Measurements from ENCODE around the gene DCAF4L1. TPM values are rescaled to one million over a fixed set of nuclear protein-coding genes. Genes with fewer than 3 reads are reported as not detected.

Gene DCAF4L1
- total and polyA plus RNA-seq, 2 of the 4 experiments (the other 2 are of a cell fraction): 0.07 to 0.18 TPM

DNA sequence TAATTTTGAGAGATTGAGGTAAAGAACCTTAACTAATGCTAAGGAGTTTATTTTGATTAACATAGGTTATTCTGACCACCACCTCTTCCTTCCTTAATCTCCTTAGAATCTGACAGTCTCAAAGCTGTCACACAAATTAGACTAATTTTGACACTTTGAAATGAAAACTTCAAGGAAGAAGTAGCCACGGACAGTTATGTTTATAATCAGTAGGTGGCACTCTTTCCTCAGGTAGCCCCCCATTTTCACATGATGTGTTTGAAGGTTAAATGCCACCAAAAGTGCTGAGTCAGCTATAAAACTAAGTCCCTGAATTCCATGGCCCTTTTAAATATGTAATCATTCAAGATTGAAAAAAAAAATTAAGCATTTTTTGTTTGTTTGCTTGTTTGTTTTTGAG is 23.9 kb upstream of the DCAF4L1 start:
- Histone ChIP-seq H3K9ac (ENCODE audit: low read depth, low read length) (no peak overlapping the region), H4K91ac (ENCODE audit: insufficient read depth, low read depth, low read length) (no peak overlapping the region), H3K56ac (ENCODE audit: extremely low read depth, insufficient read depth, low read length) (no peak overlapping the region), H3K4me2 (ENCODE audit: low read depth, low read length) (no peak overlapping the region), H2BK120ac (ENCODE audit: low read depth, low read length) (no peak overlapping the region), H3K27ac (ENCODE audit: insufficient read depth, low read length) (no peak overlapping the region), H3K9me1 (ENCODE audit: insufficient read depth, low read length) (no peaks in the 10 kb centered on the region), H3K36me3 (ENCODE audit: control insufficient read depth, insufficient read depth, low read length) (peaks cover 3% of the 10 kb centered on the region), H3K23ac (ENCODE audit: low read depth, low read length) (no peak overlapping the region), H3K4ac (ENCODE audit: low read depth, low read length) (no peak overlapping the region), H3K14ac (replicated peaks; ENCODE audit: low read depth, low read length) (no peak overlapping the region), H2AK9ac (replicated peaks; ENCODE audit: low read depth, low read length, poor library complexity) (no peak overlapping the region), H2AFZ (replicated peaks; ENCODE audit: low read length, poor library complexity) (no peak overlapping the region), H2AK5ac (ENCODE audit: low read depth, low read length) (no peak overlapping the region), H3K79me1 (ENCODE audit: low read depth in 1 of 2, low read length in 2 of 2) (peaks cover 0 to 3% of the 10 kb centered on the region in 2 experiments; a peak in 1 of 4 replicates), H2BK20ac (ENCODE audit: low read depth, low read length) (no peak overlapping the region), H4K20me1 (ENCODE audit: insufficient read depth, low read length) (no peaks in the 10 kb centered on the region), H3K4me3 (ENCODE audit: insufficient read depth, low read depth, low read length) (no peak overlapping the region), H3K18ac (ENCODE audit: low read depth, low read length) (no peak overlapping the region), H3K9me3 (ENCODE audit: control insufficient read depth, insufficient read depth, low read length) (no peaks in the 10 kb centered on the region), H4K5ac (ENCODE audit: low read depth, low read length) (no peak overlapping the region), H4K8ac (ENCODE audit: low read depth in 2 of 2, low read length in 2 of 2) (no peak overlapping the region), H2BK15ac (ENCODE audit: low read depth, low read length) (no peak overlapping the region), H3K27me3 (ENCODE audit: control insufficient read depth, insufficient read depth, low read length) (no peaks in the 10 kb centered on the region), H3K4me1 (ENCODE audit: control insufficient read depth, insufficient read depth, low read length) (no peaks in the 10 kb centered on the region), H2BK5ac (ENCODE audit: low read depth, low read length, poor library complexity, severe bottlenecking) (no peak overlapping the region)
- TSS peak; percentile 20 for BruUV-seq (replicated peaks)
- no CpG with 5 or more reads among the region's 1 CpG for WGBS, 2 experiments (ENCODE audit: extremely low coverage in 2 of 2, insufficient read length in 1 of 2)
- ATAC-seq (ENCODE audit: low read depth): no peak
- dilution Hi-C loops (cut with HindIII; ENCODE audit: low sequenced_read_pairs, unreplicated experiment): no loop called here
- intact Hi-C loops (cut with micrococcal nuclease): no loop called here
- ChIA-PET CTCF (interaction anchor here (0.7 to 0.9 kb wide), 2 partner anchors 9 to 325 kb away, joined by 3 read pairs; no protein-coding TSS in a partner anchor), POLR2A (ENCODE audit: unreplicated experiment) (no interaction called here)
- in situ Hi-C loops (cut with MboI; ENCODE audit: low sequenced_read_pairs): no loop called here
- peak; percentile 5 for DNase-seq
- TF ChIP-seq MAFK (IDR thresholded peaks at IDR 0.05; ENCODE audit: low read depth, low read length) (peak; percentile 100), SMC3 (IDR thresholded peaks at IDR 0.05; ENCODE audit: low read depth, low read length) (no peak), RAD21 (IDR thresholded peaks at IDR 0.05; ENCODE audit: low read length) (peak; percentile 39; the same call in 1 of the 2 replicates)
- TF ChIP-seq, protein P1, sequence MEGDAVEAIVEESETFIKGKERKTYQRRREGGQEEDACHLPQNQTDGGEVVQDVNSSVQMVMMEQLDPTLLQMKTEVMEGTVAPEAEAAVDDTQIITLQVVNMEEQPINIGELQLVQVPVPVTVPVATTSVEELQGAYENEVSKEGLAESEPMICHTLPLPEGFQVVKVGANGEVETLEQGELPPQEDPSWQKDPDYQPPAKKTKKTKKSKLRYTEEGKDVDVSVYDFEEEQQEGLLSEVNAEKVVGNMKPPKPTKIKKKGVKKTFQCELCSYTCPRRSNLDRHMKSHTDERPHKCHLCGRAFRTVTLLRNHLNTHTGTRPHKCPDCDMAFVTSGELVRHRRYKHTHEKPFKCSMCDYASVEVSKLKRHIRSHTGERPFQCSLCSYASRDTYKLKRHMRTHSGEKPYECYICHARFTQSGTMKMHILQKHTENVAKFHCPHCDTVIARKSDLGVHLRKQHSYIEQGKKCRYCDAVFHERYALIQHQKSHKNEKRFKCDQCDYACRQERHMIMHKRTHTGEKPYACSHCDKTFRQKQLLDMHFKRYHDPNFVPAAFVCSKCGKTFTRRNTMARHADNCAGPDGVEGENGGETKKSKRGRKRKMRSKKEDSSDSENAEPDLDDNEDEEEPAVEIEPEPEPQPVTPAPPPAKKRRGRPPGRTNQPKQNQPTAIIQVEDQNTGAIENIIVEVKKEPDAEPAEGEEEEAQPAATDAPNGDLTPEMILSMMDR (conservative IDR thresholded peaks at IDR 0.05; ENCODE audit: low read depth, low read length): peak; percentile 31; the same call in 1 of the 2 replicates

Data from IMR-90 (cell line).